GM23338 (cell line): ENCODE results near the gene HSP90B1. TPM values are rescaled to one million over a fixed set of nuclear protein-coding genes. Genes with fewer than 3 reads are reported as not detected.

Experiments used
- polyA plus RNA-seq: library from polyadenylated mRNA; unstranded; fragments of >200 nt; fragmentation: Nextera tagmentation; extraction: Ambion mirVana; gene quantifications from 2 replicates; pipeline ENCODE4 v1.2.1, GENCODE V29; 2016
- total RNA-seq: library from RNA; depleted of rRNA; stranded (reverse); fragments of >200 nt; shearing (Covaris generic); gene quantifications from 2 replicates; pipeline ENCODE4 v1.2.3, GENCODE V29; 2014; rRNA removed

Gene HSP90B1
- total and polyA plus RNA-seq, 2 experiments from 2014 or later = 605 to 1,312 TPM

Other genes with a start within 250 kb of the HSP90B1 start
- 10.2 and 12.5 TPM in 2 replicates for gene NT5DC3, start 89.2 kb upstream of the HSP90B1 start, total RNA-seq
- 2.2 and 2.5 TPM in 2 replicates for gene NT5DC3, start 89.2 kb upstream of the HSP90B1 start, polyA plus RNA-seq
- gene TDG, start 35.5 kb downstream of the HSP90B1 start, total RNA-seq = 57.0 and 58.3 TPM in 2 replicates
- gene TDG, start 35.5 kb downstream of the HSP90B1 start, polyA plus RNA-seq = 63.2 and 66.2 TPM in 2 replicates
- gene GLT8D2, start 119.8 kb downstream of the HSP90B1 start, total RNA-seq = 3.2 and 8.5 TPM in 2 replicates
- 3.2 and 4.2 TPM in 2 replicates for gene GLT8D2, start 119.8 kb downstream of the HSP90B1 start, polyA plus RNA-seq
- gene HCFC2, start 134.1 kb downstream of the HSP90B1 start, total RNA-seq = 0.54 and 1.9 TPM in 2 replicates
- gene HCFC2, start 134.1 kb downstream of the HSP90B1 start, polyA plus RNA-seq = 1.1 and 2.5 TPM in 2 replicates
- 28.9 and 32.7 TPM in 2 replicates for gene NFYB, start 207.8 kb downstream of the HSP90B1 start, total RNA-seq
- gene NFYB, start 207.8 kb downstream of the HSP90B1 start, polyA plus RNA-seq = 51.9 and 67.2 TPM in 2 replicates